GM23338 (cell line): ENCODE measurements around the gene LRRC58. TPM values are rescaled to one million over a fixed set of nuclear protein-coding genes. Genes with fewer than 3 reads are reported as not detected.

ENCODE experiments used
- ATAC-seq: fragments of 200-7000 bp; cut with Tn5 transposase; 3 replicates; pipeline ENCODE4 v1.9.1; 2020
- DNase-seq: peaks from one replicate; pipeline ENCODE4 v3.0.0-alpha.2; 2015; ENCODE audit warnings: low spot score
- H2AFZ ChIP-seq: fragments of 200-600 bp; sonication (generic); 2 replicates; pipeline ENCODE4 v1.8.0; 2016; ENCODE audit warnings: antibody characterized with exemption, mild to moderate bottlenecking, moderate library complexity
- H3F3A ChIP-seq: fragments of 200-600 bp; sonication (generic); replicated peaks from 2 replicates; pipeline ENCODE4 v1.8.0; 2017; ENCODE audit warnings: antibody characterized with exemption, mixed run types, low read depth
- H3K27ac ChIP-seq: fragments of 200-600 bp; sonication (generic); 2 replicates; pipeline ENCODE4 v1.6.1; 2016; ENCODE audit warnings: low read depth
- H3K27me3 ChIP-seq: fragments of 200-600 bp; sonication (generic); 2 replicates; pipeline ENCODE4 v1.8.0; 2016; ENCODE audit warnings: mild to moderate bottlenecking, mixed run types, moderate library complexity; ENCODE audit not compliant: insufficient read depth
- H3K36me3 ChIP-seq: fragments of 200-600 bp; sonication (generic); 2 replicates; pipeline ENCODE4 v1.8.0; 2016; ENCODE audit warnings: mild to moderate bottlenecking; ENCODE audit not compliant: insufficient read depth
- H3K4me1 ChIP-seq: fragments of 200-600 bp; sonication (generic); 2 replicates; pipeline ENCODE4 v1.8.0; 2016; ENCODE audit warnings: mild to moderate bottlenecking, moderate library complexity; ENCODE audit not compliant: insufficient read depth
- H3K4me2 ChIP-seq: fragments of 200-600 bp; sonication (generic); 2 replicates; pipeline ENCODE4 v1.7.1; 2017; ENCODE audit warnings: mixed run types
- H3K4me3 ChIP-seq: fragments of 200-600 bp; sonication (generic); 2 replicates; pipeline ENCODE4 v1.6.1; 2016; ENCODE audit warnings: mixed run types
- H3K79me2 ChIP-seq: fragments of 200-600 bp; sonication (generic); replicated peaks from 2 replicates; pipeline ENCODE4 v1.8.0; 2017; ENCODE audit warnings: mild to moderate bottlenecking; ENCODE audit not compliant: insufficient read depth
- H3K9me2 ChIP-seq: fragments of 200-600 bp; sonication (generic); 2 replicates; pipeline ENCODE4 v1.8.0; 2017; ENCODE audit not compliant: insufficient read depth
- H4K20me1 ChIP-seq: fragments of 200-600 bp; sonication (generic); replicated peaks from 2 replicates; pipeline ENCODE4 v1.8.0; 2017; ENCODE audit warnings: mild to moderate bottlenecking; ENCODE audit not compliant: insufficient read depth
- H3K27ac Mint-ChIP-seq: 2 replicates; pipeline ENCODE4 v1.8.0; 2020; ENCODE audit warnings: inconsistent platforms, mild to moderate bottlenecking, moderate library complexity, mixed read lengths
- H3K27me3 Mint-ChIP-seq: 3 replicates; pipeline ENCODE4 v1.8.0; 2022; ENCODE audit warnings: low read depth, mild to moderate bottlenecking, moderate library complexity, mixed read lengths, inconsistent platforms; ENCODE audit not compliant: insufficient read depth, poor library complexity
- H3K36me3 Mint-ChIP-seq: 3 replicates; pipeline ENCODE4 v1.8.0; 2021; ENCODE audit warnings: low read depth, mild to moderate bottlenecking, inconsistent platforms, moderate library complexity, mixed read lengths
- H3K4me1 Mint-ChIP-seq: 3 replicates; pipeline ENCODE4 v1.8.0; 2020; ENCODE audit warnings: mild to moderate bottlenecking, inconsistent platforms, mixed read lengths
- H3K4me3 Mint-ChIP-seq: 3 replicates; pipeline ENCODE4 v1.8.0; 2021; ENCODE audit warnings: moderate library complexity, mild to moderate bottlenecking, inconsistent platforms, mixed read lengths
- H3K9me3 Mint-ChIP-seq: 3 replicates; pipeline ENCODE4 v1.8.0; 2020; ENCODE audit warnings: moderate library complexity, mild to moderate bottlenecking, inconsistent platforms, mixed read lengths
- CREB1 ChIP-seq: fragments of 250-450 bp; sonication (Bioruptor Pico); IDR thresholded peaks from 2 replicates; pipeline ENCODE4 v1.5.0; 2020; ENCODE audit warnings: low read depth, mild to moderate bottlenecking, moderate library complexity
- CTCF ChIP-seq, 2 experiments: fragments of 200-600 bp in 1 of 2; sonication (generic) in 1 of 2; conservative IDR thresholded peaks; 2 replicates each; pipeline versions ENCODE4 v1.5.1 to v1.6.1; 2016 to 2017; ENCODE audit warnings: antibody characterized with exemption in 2 of 2, low read depth in 2 of 2, mild to moderate bottlenecking in 2 of 2, moderate library complexity in 1 of 2
- ETS1 ChIP-seq: IDR thresholded peaks from 2 replicates; pipeline ENCODE4 v1.6.1; 2016; ENCODE audit warnings: antibody characterized with exemption
- EZH2 ChIP-seq: fragments of 200-600 bp; sonication (generic); IDR thresholded peaks from one replicate; pipeline ENCODE4 v1.8.0; 2017; ENCODE audit warnings: antibody characterized with exemption, mild to moderate bottlenecking, low read depth; ENCODE audit not compliant: unreplicated experiment
- EZH2phosphoT487 ChIP-seq: fragments of 200-600 bp; sonication (generic); IDR thresholded peaks from one replicate; pipeline ENCODE4 v1.8.1; 2018; ENCODE audit warnings: antibody characterized with exemption; ENCODE audit not compliant: unreplicated experiment
- JUNB ChIP-seq: IDR thresholded peaks from one replicate; pipeline ENCODE4 v1.6.1; 2016; ENCODE audit warnings: antibody characterized with exemption; ENCODE audit not compliant: unreplicated experiment
- NANOG ChIP-seq: IDR thresholded peaks from 2 replicates; pipeline ENCODE4 v1.6.1; 2016; ENCODE audit warnings: antibody characterized with exemption, borderline replicate concordance
- POLR2AphosphoS5 ChIP-seq: IDR thresholded peaks from 2 replicates; pipeline ENCODE4 v1.6.1; 2016; ENCODE audit warnings: antibody characterized with exemption, low read depth
- REST ChIP-seq: IDR thresholded peaks from one replicate; pipeline ENCODE4 v1.6.1; 2018; ENCODE audit warnings: antibody characterized with exemption; ENCODE audit not compliant: unreplicated experiment
- STAT1 ChIP-seq: IDR thresholded peaks from one replicate; pipeline ENCODE4 v1.6.1; 2016; ENCODE audit warnings: antibody characterized with exemption; ENCODE audit not compliant: unreplicated experiment
- ZNF114 ChIP-seq: fragments of 250-450 bp; sonication (Bioruptor Pico); IDR thresholded peaks from 2 replicates; pipeline ENCODE4 v1.5.0; 2020; ENCODE audit warnings: mild to moderate bottlenecking, moderate library complexity
- ZNF331 ChIP-seq: fragments of 250-450 bp; sonication (Bioruptor Pico); IDR thresholded peaks from 2 replicates; pipeline ENCODE4 v1.5.0; 2020; ENCODE audit warnings: low read depth, mild to moderate bottlenecking, moderate library complexity
- ZNF462 ChIP-seq: fragments of 250-450 bp; sonication (Bioruptor Pico); IDR thresholded peaks from 2 replicates; pipeline ENCODE4 v1.5.0; 2020; ENCODE audit warnings: mild to moderate bottlenecking, moderate library complexity
- polyA plus RNA-seq: library from polyadenylated mRNA; unstranded; fragments of >200 nt; fragmentation: Nextera tagmentation; extraction: Ambion mirVana; gene quantifications from 2 replicates; pipeline ENCODE4 v1.2.1, GENCODE V29; 2016
- total RNA-seq: library from RNA; depleted of rRNA; stranded (reverse); fragments of >200 nt; shearing (Covaris generic); gene quantifications from 2 replicates; pipeline ENCODE4 v1.2.3, GENCODE V29; 2014

LRRC58 gene
- total and polyA plus RNA-seq, 2 experiments from 2014 or later = 7.0 to 23.8 TPM

- Mint-ChIP-seq H3K4me3 (no peak overlapping the region), H3K27ac (no peak overlapping the region), H3K27me3 (no peaks in the 10 kb centered on the region), H3K9me3 (no peaks in the 10 kb centered on the region), H3K4me1 (no peaks in the 10 kb centered on the region), H3K36me3 (peaks cover 39% of the 10 kb centered on the region)
- no peaks in the 10 kb centered on the region for H3F3A ChIP-seq
- no peak overlapping the region for H2AFZ ChIP-seq
- DNase-seq = no peak
- no peak overlapping the region for H3K4me2 ChIP-seq
- H3K4me1 ChIP-seq = no peaks in the 10 kb centered on the region
- H3K27me3 ChIP-seq = no peaks in the 10 kb centered on the region
- TF ChIP-seq EZH2phosphoT487 (no peak), POLR2AphosphoS5 (no peak), ZNF114 (CRISPR knock-in tag) (no peak), ZNF331 (no peak), CTCF (conservative IDR thresholded peaks at IDR 0.05; ENCODE audit: low read depth in 2 of 2) (no peak), JUNB (no peak), REST (no peak), NANOG (no peak), EZH2 (no peak), ZNF462 (CRISPR knock-in tag) (no peak), ETS1 (no peak), CREB1 (no peak), STAT1 (no peak)
- H4K20me1 ChIP-seq = no peaks in the 10 kb centered on the region
- H3K4me3 ChIP-seq = no peak overlapping the region
- no peak for ATAC-seq
- H3K36me3 ChIP-seq = peaks cover 25% of the 10 kb centered on the region
- H3K79me2 ChIP-seq = no peaks in the 10 kb centered on the region
- no peaks in the 10 kb centered on the region for H3K9me2 ChIP-seq
- no peak overlapping the region for H3K27ac ChIP-seq
These were observed 45.2 kb upstream of the LRRC58 start for GRCh38 chr3:120394347-120394746.
